HG02840 (cell line): Measurements from ENCODE around the gene HDAC9.

Experiments used
- ATAC-seq: cut with Tn5 transposase; IDR thresholded peaks from one replicate; pipeline ENCODE4 v1.9.1; 2021; ENCODE audit warnings: mild to moderate bottlenecking, moderate library complexity, moderate number of reproducible peaks; ENCODE audit not compliant: unreplicated experiment, low FRiP score

The HDAC9 gene

GRCh38 chr7:18820981-18821380, 325.4 kb downstream of the HDAC9 start:
- ATAC-seq, result no peak

GRCh38 chr7:18821554-18821953, 326.0 kb downstream of the HDAC9 start:
- no peak for ATAC-seq

GRCh38 chr7:18824157-18824556, 328.6 kb downstream of the HDAC9 start:
- ATAC-seq, result no peak

GRCh38 chr7:18828260-18828993, 332.9 kb downstream of the HDAC9 start:
- ATAC-seq, result no peak

GRCh38 chr7:18828994-18829857, 333.7 kb downstream of the HDAC9 start:
- ATAC-seq, result no peak

GRCh38 chr7:18829858-18830285, 334.3 kb downstream of the HDAC9 start:
- ATAC-seq, result no peak

GRCh38 chr7:18831419-18831818, 335.9 kb downstream of the HDAC9 start:
- no peak for ATAC-seq

GRCh38 chr7:18831943-18832342, 336.4 kb downstream of the HDAC9 start:
- no peak for ATAC-seq

GRCh38 chr7:18834577-18834976, 339.0 kb downstream of the HDAC9 start:
- ATAC-seq, result no peak

- ATAC-seq, result no peak
Observed at GRCh38 chr7:18835001-18835690, 339.6 kb downstream of the HDAC9 start.

GRCh38 chr7:18843979-18844378, 348.4 kb downstream of the HDAC9 start:
- no peak for ATAC-seq

GRCh38 chr7:18844735-18845134, 349.2 kb downstream of the HDAC9 start:
- no peak for ATAC-seq

GRCh38 chr7:18845700-18846099, 350.2 kb downstream of the HDAC9 start:
- no peak for ATAC-seq

GRCh38 chr7:18846765-18847215, 351.2 kb downstream of the HDAC9 start:
- ATAC-seq, result no peak

GRCh38 chr7:18849130-18849529, 353.6 kb downstream of the HDAC9 start:
- ATAC-seq, result no peak

- ATAC-seq, result no peak
Observed at GRCh38 chr7:18855796-18856195, 360.2 kb downstream of the HDAC9 start.

- no peak for ATAC-seq
Observed at GRCh38 chr7:18858232-18858631, 362.7 kb downstream of the HDAC9 start.

GRCh38 chr7:18859318-18859717, 363.8 kb downstream of the HDAC9 start:
- ATAC-seq, result no peak

GRCh38 chr7:18860221-18860620, 364.7 kb downstream of the HDAC9 start:
- no peak for ATAC-seq

GRCh38 chr7:18861514-18862118, 366.1 kb downstream of the HDAC9 start:
- no peak for ATAC-seq

GRCh38 chr7:18864967-18865366, 369.4 kb downstream of the HDAC9 start:
- ATAC-seq, result no peak
